HFF-Myc (cell line): ENCODE measurements around the gene SPINT4.
"Not testable (repeated sequence)": the region's sequence is repeated elsewhere in the genome, so short reads cannot be mapped to it uniquely, and the experiment has no call there.

Experiments
- DNase-seq: peaks from one replicate; pipeline ENCODE4 v3.0.0-alpha.2; 2011; ENCODE audit warnings: low read depth; ENCODE audit errors: extremely low read depth
- H3K4me3 ChIP-seq: replicated peaks from 2 replicates; pipeline ENCODE4 v1.5.1; 2011; ENCODE audit warnings: low read depth, mild to moderate bottlenecking, control low read depth, low read length
- CTCF ChIP-seq: IDR thresholded peaks from 2 replicates; pipeline ENCODE4 v1.5.1; 2012; ENCODE audit warnings: mild to moderate bottlenecking, low read depth, low read length, control low read depth; ENCODE audit errors: missing control alignments

Gene SPINT4

DNA sequence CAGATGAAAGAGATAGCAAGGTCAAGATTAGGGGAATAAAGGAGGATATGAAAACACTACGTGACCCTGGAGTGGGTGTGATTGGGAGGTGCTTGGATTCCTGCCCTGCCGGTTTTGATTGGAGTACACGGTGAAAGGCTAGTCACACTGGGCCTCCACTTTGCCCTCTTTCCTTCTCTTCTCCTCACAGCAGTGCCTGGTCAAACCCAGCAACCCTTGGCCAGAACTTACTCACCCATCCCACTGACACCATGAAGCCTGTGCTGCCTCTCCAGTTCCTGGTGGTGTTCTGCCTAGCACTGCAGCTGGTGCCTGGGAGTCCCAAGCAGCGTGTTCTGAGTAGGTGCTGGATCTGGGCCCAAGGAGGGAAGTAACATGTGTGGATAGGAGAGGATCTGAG lies 20.3 kb upstream of the SPINT4 start, which contains the start of gene WFDC13:
Gene WFDC13, plus strand, starts transcription at position 166 of the 400 bp plus-strand sequence. Its CDS starts 86 bp downstream, at position 252.
- no peak for DNase-seq
- H3K4me3 ChIP-seq, result no peak within 1 kb of the TSS
- TF ChIP-seq CTCF, result no peak

GRCh38 chr20:45704969-45705637 lies 17.0 kb upstream of the SPINT4 start, which contains the start of gene WFDC10B:
WFDC10B (minus strand) TSS chr20:45705019; CDS start chr20:45685992, 19,027 bp downstream.
- no peak for DNase-seq
- no peak within 1 kb of the TSS for H3K4me3 ChIP-seq
- no peak for TF ChIP-seq CTCF

- not testable (repeated sequence) for H3K4me3 ChIP-seq, DNase-seq
Measured at GRCh38 chr20:45716141-45716688, 5.9 kb upstream of the SPINT4 start.

GRCh38 chr20:45725134-45725533 lies 3.0 kb downstream of the SPINT4 start:
- no peak for TF ChIP-seq CTCF
- no peak for DNase-seq
- no peak overlapping the region for H3K4me3 ChIP-seq

GRCh38 chr20:45727044-45727443 lies 4.9 kb downstream of the SPINT4 start:
- no peak for DNase-seq
- no peak overlapping the region for H3K4me3 ChIP-seq
- TF ChIP-seq CTCF, result no peak

DNA sequence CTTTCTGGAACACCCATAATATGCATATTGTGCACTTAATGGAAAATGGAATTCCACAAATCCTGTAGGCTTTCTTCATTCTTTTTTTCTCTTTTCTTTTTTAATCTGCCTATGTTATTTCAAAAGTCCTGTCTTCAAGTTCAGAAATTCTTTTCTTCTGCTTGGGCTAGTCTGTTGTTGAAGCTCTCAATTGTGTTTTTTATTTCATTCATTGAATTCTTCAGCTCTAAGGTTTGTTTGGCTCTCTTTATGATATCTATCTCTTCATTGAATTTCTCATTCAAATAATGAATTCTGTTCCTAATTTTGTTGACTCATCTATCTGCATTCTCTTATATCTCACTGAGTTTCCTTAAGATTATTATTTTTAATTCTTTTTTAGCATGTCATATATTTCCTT lies 10.1 kb downstream of the SPINT4 start:
- no peak for DNase-seq
- H3K4me3 ChIP-seq, result no peak overlapping the region
- no peak for TF ChIP-seq CTCF

DNA sequence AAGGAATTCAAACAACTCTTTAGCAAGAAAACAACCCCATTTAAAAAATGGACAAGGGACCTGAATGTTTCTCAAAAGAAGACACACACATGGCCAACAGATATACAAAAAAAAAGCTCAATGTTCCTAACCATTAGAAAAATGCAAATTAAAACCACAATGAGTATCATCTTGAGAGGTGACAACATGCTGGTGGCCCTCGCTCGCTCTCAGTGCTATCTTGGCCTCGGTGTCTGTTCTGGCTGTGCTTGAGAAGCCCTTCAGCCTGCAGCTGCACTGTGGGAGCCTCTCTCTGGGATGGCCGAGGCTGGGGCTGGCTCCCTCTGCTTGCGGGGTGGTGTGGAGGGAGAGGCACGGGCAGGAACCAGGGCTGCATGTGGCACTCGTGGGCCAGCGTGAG lies 13.4 kb downstream of the SPINT4 start:
- no peak overlapping the region for H3K4me3 ChIP-seq
- no peak for TF ChIP-seq CTCF
- no peak for DNase-seq
